CD4-positive, alpha-beta T cell treated with Interleukin-17A for 4 hours (primary cell): ENCODE results near the gene RELA.
"Not testable (repeated sequence)": the region's sequence is repeated elsewhere in the genome, so short reads cannot be mapped to it uniquely, and the experiment has no call there.

Source experiments
- DNase-seq: peaks from one replicate; pipeline ENCODE4 v3.0.0-alpha.2; 2020; ENCODE audit warnings: mixed read lengths

Gene RELA

GRCh38 chr11:65663639-65664200 lies 1.0 kb upstream of the RELA start:
- DNase-seq: peak; percentile 64

- no peak for DNase-seq
Measured at GRCh38 chr11:65662247-65662798, 393 bp downstream of the RELA start.

- no peak for DNase-seq
Measured at GRCh38 chr11:65661599-65662246, 993 bp downstream of the RELA start.

- not testable (repeated sequence) for DNase-seq
Measured at GRCh38 chr11:65660908-65661307, 1.8 kb downstream of the RELA start.

GRCh38 chr11:65660038-65660437 lies 2.7 kb downstream of the RELA start:
- no peak for DNase-seq

GRCh38 chr11:65658174-65659021 lies 4.3 kb downstream of the RELA start:
- no peak for DNase-seq

- DNase-seq: no peak
Measured at GRCh38 chr11:65657426-65657825, 5.3 kb downstream of the RELA start.

- DNase-seq: no peak
Measured at GRCh38 chr11:65655570-65656332, 7.0 kb downstream of the RELA start.

GRCh38 chr11:65654375-65655349 lies 8.1 kb downstream of the RELA start:
- no peak for DNase-seq

GRCh38 chr11:65653229-65654225 lies 9.2 kb downstream of the RELA start:
- no peak for DNase-seq

- peak; percentile 98 for DNase-seq
Measured at GRCh38 chr11:65652511-65653228, 10.0 kb downstream of the RELA start.

GRCh38 chr11:65651589-65652510 lies 10.9 kb downstream of the RELA start:
- peak; percentile 26 for DNase-seq

- DNase-seq: no peak
Measured at GRCh38 chr11:65651339-65651588, 11.5 kb downstream of the RELA start.

- DNase-seq: no peak
Measured at GRCh38 chr11:65650547-65651338, 12.0 kb downstream of the RELA start.

- no peak for DNase-seq
Measured at GRCh38 chr11:65649656-65650546, 12.8 kb downstream of the RELA start.

GRCh38 chr11:65648997-65649493 lies 13.7 kb downstream of the RELA start:
- DNase-seq: no peak
